Activated T-cell treated with anti-CD3 and anti-CD28 coated beads for 24 hours (primary cell): Measurements from ENCODE around the gene ZSCAN5A.
"Not testable (repeated sequence)": the region's sequence is repeated elsewhere in the genome, so short reads cannot be mapped to it uniquely, and the experiment has no call there.

Source experiments
- DNase-seq: peaks from one replicate; pipeline ENCODE4 v3.0.0-alpha.2; 2020; ENCODE audit warnings: low read depth

The ZSCAN5A gene

DNA sequence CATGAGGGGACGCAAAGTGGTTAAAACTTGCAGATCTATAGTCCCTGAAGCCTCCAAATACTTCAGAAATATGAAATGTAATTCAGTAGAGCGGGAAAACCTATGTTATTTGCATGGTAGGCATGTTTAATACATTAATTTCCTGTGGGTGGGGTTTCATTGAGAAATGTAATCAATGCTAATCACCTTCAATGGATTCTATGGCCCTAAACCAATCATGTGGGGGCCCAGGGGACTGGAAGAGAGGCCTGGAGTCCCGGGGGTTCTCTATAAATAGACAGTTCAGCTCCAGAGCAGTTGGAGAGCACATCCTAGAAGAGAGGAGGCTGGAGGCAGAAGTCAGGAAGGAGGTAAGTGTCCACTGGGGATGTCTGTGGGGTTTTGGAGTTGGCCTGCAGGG lies 112.7 kb downstream of the ZSCAN5A start, which contains the start of gene ZSCAN5C:
Gene ZSCAN5C, plus strand, starts transcription at position 301 of the 400 bp plus-strand sequence. CDS start 3,641 bp downstream, outside the sequence.
- DNase-seq = no peak

- no peak for DNase-seq
Observed at GRCh38 chr19:56199687-56200086, 115.0 kb downstream of the ZSCAN5A start.

DNA sequence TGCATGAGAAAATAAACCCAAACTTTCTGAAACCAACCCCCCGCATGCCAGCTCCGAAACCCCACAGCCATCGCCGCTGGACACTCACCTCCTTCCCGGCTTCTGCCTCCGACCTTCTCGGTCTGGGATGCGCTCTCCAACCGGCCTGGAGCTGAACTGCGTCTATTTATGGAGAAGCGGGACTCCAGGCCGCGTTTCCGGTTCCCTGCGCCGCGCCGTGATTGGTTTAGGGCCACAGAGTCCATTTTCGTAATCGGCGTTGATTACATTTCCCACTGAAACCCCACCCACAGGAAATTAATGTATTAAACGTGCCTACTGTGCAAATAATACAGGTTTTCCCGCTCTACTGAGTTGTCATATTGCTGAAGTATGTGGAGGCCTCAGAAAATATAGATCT lies 117.0 kb downstream of the ZSCAN5A start, which contains the start of gene ZSCAN5B:
Gene ZSCAN5B, minus strand, starts transcription at position 138 of the 400 bp plus-strand sequence. CDS start 4,731 bp downstream, outside the sequence.
- DNase-seq = not testable (repeated sequence)

DNA sequence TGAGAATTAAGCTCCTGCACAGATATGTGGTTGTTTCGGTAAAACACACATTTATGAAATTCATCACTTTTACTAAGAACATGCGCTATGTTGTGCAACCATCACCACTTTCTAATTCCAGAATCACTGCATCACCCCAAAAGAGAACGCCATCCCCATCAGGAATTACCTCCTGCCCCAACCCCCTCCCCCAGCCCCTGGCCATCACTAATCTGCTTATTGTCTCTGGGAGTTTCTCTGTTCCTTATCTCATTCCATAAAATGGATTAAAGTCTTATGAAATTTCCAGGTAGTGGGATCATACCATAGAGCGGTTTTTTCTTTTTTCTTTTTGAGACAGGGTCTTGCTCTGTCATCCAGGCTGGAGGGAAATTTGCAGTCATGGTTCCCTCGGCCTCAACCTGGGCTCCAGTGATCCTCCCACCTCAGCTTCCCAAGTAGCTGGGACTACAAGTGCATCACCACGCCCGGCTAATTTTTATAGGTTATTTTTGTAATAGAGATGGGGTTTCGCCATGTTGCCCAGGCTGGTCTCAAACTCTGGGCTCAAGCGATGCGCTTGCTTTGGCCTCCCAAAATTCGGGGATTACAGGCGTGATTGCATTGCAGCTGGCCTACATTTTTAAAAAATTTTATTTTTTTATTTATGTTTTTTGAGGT lies 120.5 kb downstream of the ZSCAN5A start:
- no peak for DNase-seq

DNA sequence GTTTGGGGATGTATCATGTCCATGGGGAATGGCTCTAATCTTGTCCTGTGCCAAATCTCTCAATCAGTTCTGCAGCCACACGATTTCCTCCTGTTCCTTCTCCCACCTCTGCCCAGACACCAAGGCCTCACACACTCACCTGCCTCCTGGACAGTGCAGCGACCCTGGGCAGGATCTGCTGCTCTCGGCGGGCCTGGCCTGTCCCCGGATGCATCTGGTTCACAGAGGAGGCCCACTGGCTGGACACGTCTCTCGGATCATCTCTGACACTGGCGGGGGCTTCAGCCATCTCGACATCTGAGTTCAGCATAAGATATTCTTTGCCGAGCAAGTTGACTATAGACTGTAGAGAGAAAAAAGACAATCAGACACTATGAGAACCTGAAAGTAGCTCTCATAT lies 122.9 kb downstream of the ZSCAN5A start:
- DNase-seq = no peak

- no peak for DNase-seq
Observed at GRCh38 chr19:56191115-56191514, 123.5 kb downstream of the ZSCAN5A start.

DNA sequence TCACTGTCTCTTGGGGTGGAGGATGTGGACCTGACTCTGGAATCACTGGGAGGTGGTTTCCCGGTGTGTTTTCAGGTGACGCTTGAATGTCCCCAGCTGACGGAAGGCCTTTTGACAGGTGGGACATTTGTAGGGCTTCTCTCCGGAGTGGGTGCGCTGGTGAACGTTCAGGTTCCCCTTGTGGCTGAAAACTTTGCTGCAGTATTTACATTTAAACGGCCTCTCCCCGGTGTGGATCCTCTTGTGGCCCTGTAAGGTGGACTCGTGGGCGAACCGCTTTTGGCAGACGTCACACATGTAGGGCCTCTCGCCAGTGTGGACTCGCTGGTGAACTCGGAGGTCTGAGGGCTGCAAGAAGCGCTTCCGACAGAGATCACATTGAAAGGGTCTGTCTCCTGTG lies 124.9 kb downstream of the ZSCAN5A start:
- DNase-seq = no peak

DNA sequence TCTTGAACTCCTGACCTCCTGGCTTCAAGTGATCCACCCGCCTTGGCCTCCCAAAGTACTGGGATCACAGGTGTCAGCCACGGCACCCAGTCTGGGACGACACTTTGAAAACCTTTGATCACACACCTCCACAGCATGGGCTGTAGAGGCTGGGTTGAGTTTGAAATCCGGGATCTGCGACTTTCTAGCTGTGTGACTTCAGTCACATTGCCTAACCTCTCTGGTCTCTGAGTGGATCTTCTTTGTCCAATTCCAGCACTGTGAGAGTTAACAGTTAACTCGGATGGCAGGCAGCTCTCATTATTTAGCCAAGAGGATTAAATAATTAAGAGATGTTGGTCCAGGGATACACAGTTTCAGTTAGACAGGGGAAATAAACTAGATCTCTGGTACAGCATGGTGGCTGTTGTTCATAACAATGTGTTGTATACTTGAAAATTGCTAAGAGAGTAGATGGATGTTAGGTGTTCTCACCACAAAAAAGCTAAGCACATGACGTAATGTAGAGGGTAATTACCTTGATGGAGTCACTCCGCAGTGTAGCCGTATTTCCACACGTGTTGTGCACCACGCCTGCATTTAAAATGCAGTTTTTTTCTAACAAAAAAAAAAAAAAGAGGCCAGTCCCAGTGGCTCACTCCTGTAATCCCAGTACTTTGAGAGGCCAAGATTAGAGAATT lies 136.9 kb downstream of the ZSCAN5A start:
- no peak for DNase-seq

GRCh38 chr19:56176881-56177280 lies 137.8 kb downstream of the ZSCAN5A start:
- DNase-seq = no peak

- DNase-seq = not testable (repeated sequence)
Observed at GRCh38 chr19:56176310-56176709, 138.3 kb downstream of the ZSCAN5A start.

GRCh38 chr19:56175861-56176307 lies 138.8 kb downstream of the ZSCAN5A start, which contains the start of gene GALP:
Gene GALP (plus strand): TSS chr19:56176008. CDS start chr19:56177109, 1,101 bp downstream.
- DNase-seq = not testable (repeated sequence)

- DNase-seq = no peak
Observed at GRCh38 chr19:56174550-56174949, 140.1 kb downstream of the ZSCAN5A start.

- DNase-seq = no peak
Observed at GRCh38 chr19:56174086-56174485, 140.6 kb downstream of the ZSCAN5A start.
